ENCODE data around the gene LDLRAD3. TPM values are rescaled to one million over a fixed set of nuclear protein-coding genes. Genes with fewer than 3 reads are reported as not detected.

The LDLRAD3 gene
- total RNA-seq, 1 experiment from 2014 or later = 14.6 TPM

GRCh38 chr11:36047344-36047743, 103.5 kb downstream of the LDLRAD3 start:
- no peak for DNase-seq (ENCODE audit: low spot score)

- DNase-seq (ENCODE audit: low spot score) = no peak
Observed at GRCh38 chr11:36048496-36049247, 104.8 kb downstream of the LDLRAD3 start.

DNA sequence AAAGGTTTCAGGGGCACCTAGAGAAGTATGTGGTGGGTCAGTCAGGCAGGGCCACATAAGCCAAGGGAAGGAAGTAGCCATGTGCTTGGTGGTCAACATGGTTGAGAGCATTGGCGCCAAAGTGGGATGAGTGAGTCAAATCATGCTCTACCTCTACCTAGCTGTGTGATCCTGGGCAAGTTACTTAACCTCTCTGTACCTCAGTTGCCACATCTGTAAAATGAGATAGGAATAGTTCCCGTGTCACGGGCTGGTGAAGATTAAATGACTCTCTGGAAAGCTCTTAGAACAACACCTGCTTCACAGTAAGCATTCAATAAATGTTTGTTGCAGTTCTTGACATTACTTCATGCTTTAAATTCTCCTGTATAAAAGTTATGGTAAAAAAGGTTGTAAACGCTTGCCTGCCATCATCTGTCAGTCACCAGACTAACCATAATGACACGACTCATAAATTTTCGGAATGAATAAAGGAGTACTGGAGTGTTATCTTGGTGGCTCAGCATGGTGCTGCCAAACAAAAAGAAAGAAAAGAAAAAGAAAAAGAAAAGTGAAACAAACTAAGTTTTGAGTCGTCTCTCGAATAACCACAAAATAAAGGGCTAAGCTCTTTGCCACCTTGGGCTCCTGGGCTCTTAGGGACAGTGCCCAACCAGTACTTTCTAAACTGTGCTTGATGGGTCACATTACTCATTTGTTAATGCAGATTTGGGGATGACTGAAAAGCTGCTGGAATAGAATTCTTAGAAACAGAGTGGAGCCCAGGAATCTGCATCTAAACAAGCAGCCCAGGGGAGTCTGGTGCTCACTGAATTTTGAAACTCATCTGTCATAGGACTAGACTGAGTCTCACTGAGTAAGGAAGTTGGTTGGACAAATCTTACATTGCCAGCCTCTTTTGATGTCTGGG, 107.6 kb downstream of the LDLRAD3 start:
- DNase-seq (ENCODE audit: low spot score) = no peak

DNA sequence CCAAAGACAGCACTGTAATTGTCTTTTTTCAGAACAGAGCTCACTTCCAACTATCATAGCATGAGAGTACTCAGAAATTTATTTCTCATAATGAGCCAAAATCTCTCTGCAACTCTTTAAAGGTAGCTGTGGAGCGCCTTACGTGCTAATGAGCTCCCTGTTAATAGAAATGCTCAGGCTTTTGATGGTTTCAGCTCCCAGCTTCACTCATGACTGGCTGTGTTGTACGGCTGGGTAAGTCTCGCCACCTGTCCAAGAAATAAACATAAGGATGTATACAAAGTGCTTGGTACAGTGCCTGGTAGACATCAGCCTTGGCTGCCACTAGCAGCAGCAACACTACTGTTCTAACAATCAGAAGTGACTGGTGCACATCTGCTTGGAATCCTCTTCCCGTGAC, 109.4 kb downstream of the LDLRAD3 start:
- DNase-seq (ENCODE audit: low spot score) = no peak

DNA sequence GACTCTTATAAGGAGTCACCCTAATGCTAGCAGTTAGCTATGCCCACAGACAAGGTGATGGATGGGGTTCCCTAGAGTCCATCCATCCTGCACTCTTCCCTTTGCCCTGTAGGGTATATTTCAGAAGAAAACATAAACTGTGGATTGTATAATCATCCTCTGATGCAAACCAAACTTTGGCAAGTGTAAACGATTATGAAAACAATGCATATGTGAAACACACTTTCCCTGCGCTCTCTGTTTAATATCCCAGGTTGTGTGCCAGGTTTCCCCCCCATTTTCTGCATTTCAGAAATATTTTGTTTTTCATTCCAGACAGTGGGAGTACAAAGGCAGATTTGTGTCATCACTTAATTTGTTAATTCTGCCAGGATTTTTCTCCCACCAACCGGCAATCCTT, 110.0 kb downstream of the LDLRAD3 start:
- no peak for DNase-seq (ENCODE audit: low spot score)

DNA sequence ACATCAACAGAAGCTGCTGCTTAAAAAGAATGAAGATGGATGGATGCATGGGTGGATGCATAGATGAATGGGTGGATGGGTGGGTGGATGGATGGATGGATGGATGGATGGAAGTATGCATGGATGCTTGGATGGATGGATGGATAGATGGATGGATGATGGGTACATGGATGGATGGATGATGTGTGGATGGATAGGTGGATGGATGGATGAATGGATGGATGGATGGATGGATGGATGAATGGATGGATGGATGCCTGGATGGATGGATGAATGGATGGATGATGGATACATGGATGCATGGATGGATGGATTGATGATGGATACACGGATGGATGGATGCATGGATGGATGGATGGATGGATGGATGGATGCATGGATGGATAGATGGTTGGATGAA, 110.8 kb downstream of the LDLRAD3 start:
- DNase-seq (ENCODE audit: low spot score) = no peak

GRCh38 chr11:36056160-36056751, 112.4 kb downstream of the LDLRAD3 start:
- no peak for DNase-seq (ENCODE audit: low spot score)

DNA sequence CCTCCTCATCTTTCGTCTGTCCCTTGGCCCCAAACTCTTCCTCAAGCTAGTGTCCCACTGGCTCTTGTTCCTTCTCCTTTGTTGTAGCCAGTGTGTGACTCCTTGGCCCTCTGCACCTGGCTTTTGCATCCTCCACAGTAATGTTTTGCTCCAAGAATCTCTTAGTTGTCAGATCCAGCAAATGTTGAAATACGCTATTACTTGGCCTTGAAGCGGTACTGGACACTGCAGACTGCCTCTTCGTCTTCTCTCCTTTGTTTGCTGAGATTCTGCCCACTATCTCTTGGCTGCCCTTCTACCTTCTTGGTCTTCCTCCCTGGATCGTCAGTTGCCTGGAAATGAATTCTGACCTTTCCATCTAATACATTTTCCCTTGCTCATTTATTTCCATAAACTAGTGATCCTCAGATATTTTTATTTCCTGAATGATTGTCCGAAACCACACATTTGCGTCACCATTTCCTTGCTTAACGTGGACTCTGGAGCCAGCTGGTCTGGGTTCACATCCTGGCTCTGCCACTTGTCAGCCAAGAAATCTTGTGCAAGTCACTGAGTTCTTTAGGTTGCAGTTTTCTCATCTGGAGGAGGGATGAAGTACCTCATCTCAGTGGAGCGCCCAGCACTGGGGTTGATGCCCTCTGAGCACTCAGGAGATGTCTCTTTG, 113.6 kb downstream of the LDLRAD3 start:
- DNase-seq (ENCODE audit: low spot score) = no peak

DNA sequence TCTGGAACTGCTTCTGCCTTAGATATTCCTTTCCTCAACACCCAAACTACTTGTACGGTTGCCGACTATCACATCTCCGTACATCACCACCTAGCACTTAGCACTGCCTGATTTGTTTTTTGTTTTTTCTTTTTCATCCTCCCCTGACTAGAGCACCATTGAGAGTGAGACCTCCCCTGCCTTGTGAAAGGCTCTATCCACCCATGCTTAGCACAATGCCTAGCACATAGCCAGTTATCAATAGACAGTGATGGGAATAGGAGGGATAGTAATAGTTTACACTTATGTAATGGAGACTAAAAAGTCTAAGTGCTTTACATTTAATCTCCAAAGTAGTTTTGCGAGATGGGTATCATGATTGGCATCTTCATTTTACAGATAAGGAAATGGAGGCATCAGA, 115.8 kb downstream of the LDLRAD3 start:
- no peak for DNase-seq (ENCODE audit: low spot score)

DNA sequence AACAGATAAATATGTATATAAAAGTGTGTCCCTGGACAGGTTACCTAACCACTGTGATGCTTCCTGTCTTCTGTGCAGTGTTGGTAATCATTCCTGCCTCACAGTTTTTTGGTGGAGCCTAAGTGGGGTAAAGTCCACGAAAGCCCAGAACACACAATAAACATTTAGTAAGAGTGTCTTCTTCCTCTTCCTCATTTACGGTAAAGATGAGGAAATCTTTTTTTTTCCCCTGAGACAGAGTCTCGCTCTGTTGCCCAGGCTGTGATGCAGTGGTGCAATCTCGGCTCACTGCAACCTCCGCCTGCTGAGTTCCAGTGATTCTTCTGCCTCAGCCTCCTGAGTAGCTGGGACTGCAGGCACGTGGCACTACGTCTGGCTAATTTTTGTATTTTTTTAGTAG, 117.1 kb downstream of the LDLRAD3 start:
- no peak for DNase-seq (ENCODE audit: low spot score)

GRCh38 chr11:36061471-36061870, 117.6 kb downstream of the LDLRAD3 start:
- no peak for DNase-seq (ENCODE audit: low spot score)

DNA sequence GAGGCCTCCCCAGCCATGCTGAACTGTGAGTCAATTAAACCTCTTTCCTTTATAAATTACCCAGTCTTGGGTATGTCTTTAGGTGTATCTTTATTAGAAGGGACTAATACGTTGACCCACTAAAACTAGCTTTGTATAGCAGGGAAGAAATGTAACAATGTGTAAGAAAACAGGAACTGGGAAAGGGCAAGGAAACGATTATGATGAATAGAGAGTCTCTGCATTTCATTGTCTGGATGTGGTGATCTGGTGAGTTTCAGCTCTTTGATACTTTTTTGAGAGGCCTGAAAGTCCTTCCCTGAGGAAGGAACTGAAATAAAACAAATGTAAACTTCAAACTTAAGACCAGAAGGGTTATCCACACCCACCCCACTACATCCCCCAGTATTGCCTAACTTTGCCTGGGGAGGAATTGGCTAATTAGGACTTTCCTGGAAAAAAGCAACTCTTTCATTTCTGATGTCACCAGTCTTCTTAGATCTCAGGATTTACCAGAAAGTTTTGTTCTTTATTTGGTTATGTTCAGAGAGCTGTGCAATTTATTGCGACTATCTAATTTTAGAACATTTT, 119.0 kb downstream of the LDLRAD3 start:
- no peak for DNase-seq (ENCODE audit: low spot score)

- DNase-seq (ENCODE audit: low spot score) = no peak
Observed at GRCh38 chr11:36065436-36065835, 121.6 kb downstream of the LDLRAD3 start.

- no peak for DNase-seq (ENCODE audit: low spot score)
Observed at GRCh38 chr11:36066891-36067290, 123.0 kb downstream of the LDLRAD3 start.

DNA sequence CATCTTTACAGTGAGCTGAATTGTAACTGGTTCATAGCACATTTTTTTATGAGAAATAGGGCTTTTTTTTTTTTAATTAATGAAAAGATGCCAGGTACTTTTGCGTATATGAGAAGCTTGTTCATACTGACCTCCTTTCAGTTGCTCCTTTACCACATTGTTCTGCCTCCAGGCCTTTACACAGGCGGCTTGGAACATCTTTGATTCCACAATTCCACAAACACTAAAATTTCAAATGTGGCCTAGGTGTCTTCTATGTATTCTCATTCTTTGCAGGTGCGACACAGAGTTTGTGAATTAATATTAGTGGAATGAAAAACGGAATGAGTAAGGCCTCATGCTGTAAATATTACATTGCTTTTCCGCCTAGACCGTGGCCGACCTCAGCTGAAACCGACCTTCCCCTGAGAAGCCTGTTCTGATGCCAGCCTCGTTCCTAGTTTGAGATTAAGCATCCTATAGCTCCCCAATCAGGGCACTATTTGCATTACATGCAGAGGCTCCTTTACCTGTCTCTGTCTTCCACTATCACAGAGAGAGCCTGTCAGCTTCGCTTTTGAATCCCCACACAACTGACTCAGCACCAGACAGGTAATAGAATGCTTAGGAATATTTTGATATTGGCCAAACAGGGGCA, 125.8 kb downstream of the LDLRAD3 start:
- no peak for DNase-seq (ENCODE audit: low spot score)

DNA sequence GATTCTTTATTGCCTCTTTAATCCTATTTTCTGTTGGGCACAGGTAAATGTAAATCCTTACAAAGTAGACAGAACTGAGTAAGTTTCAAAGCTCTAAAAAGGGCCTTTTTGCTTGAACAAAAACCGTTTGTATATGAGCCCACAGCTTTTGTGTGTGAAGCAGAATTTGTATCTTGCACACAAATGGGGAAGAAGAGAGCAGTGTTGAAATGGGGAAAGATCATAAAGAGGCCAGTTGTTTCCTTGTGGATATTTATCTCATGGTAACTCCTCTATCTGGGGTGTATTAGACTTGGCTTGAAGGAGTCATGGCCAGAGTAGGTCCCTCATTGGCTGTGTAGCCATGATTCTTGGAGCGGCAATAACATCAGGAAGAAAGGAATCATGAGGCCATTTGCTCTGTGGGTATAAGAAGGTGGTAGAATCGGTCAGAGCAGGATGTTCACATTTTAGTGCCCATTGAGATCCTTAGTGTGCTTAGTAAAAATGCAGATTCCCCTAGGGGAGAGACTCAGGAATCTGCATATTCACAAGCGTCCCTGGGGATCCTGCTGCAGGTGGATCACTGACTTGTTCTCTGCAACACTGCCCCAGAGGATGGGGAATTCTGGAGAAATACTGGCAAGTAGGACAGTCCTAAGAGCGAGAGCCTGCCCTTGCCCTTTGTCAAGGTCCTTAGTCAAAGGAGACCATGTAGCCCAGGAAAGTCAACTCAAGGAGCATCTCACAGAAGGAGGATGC, 126.5 kb downstream of the LDLRAD3 start:
- no peak for DNase-seq (ENCODE audit: low spot score)

DNA sequence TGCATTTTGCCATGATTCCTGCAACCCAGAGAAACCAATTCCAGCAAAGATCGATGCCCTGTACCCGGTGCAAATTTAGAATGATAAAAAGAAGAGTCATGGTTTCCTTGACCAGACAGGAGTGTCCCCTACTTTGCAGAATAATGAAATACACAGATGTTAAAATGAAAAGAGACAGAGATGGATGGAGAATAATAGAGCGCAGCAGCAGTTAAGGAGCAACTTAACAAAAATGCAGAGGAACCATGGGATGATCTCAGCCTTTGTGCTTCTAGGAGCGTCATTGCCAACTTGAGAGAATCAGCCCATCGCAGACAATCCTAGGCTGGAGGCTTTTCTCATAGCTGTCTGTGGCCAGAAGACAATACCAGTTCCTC, 127.1 kb downstream of the LDLRAD3 start:
- DNase-seq (ENCODE audit: low spot score) = no peak

DNA sequence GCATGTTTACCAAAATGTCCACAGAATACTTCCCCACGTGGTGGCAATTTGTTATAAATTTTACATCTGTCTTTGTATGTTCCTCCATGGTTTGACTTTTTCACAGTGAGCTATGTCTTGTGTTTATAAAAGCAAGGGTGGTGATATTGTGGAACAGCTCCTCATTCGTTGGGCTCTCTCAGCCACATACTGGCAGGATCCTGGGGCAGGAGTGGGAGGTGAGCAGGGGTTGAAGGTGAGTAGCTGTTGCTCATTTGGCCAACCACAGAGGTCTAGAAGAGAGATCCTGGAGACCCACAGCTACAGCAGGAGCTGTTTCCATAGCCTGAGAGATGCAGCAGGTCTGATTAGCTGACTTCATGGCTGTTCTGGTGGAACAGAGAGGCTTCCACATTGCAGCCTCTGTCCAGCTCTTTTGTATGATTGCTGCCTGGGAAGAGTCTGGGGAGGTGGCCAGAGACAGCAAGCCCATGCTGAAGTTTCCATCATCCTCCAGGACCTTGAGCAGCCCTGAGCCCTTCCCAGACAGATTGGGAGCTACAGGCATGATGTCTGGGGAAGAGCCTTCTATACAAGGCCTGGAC, 128.1 kb downstream of the LDLRAD3 start:
- DNase-seq (ENCODE audit: low spot score) = no peak

- DNase-seq (ENCODE audit: low spot score) = peak; percentile 40
Observed at GRCh38 chr11:36073411-36074203, 129.7 kb downstream of the LDLRAD3 start.

Measured in A172 (cell line).